ENCODE results near the gene BOK. TPM values are rescaled to one million over a fixed set of nuclear protein-coding genes. Genes with fewer than 3 reads are reported as not detected.

The BOK gene
- total RNA-seq, 6 donors from 2014 or later: 42.9 to 143 (median 61.3) TPM

- Histone ChIP-seq H3K27me3 (no peaks in the 10 kb centered on the region), H3K4me1 (peaks cover 8 to 31% (median 11%) of the 10 kb centered on the region in 4 donors), H3K9me3 (no peaks in the 10 kb centered on the region), H3K36me3 (peaks cover 0 to 2% (median 0%) of the 10 kb centered on the region in 4 donors), H3K4me3 (no peak overlapping the region), H3K27ac (peak overlapping the region in 3 of 4 donors; percentile 72 to 84 (median 79))
- ATAC-seq (ENCODE audit: low FRiP score in 2 of 2): no peak
- no peak for DNase-seq
- WGBS, 2 donors: 77 to 80% methylated on average over 5 of the region's 5 CpGs
- TF ChIP-seq POLR2A (IDR thresholded peaks at IDR 0.05): no peak
- TF ChIP-seq CTCF (IDR thresholded peaks at IDR 0.05): no peak
- TF ChIP-seq EP300 (IDR thresholded peaks at IDR 0.05): no peak
- TF ChIP-seq POLR2AphosphoS5 (IDR thresholded peaks at IDR 0.05): no peak
Measured at GRCh38 chr2:241618296-241618805, 59.8 kb downstream of the BOK start.

- ATAC-seq (ENCODE audit: low FRiP score in 2 of 2): no peak
- H3K27ac ChIP-seq: peak overlapping the region in 2 of 4 donors; percentile 79 to 84
- 91 to 92% methylated on average over 11 of the region's 11 CpGs for WGBS, 2 donors
- H3K4me3 ChIP-seq: no peak overlapping the region
- TF ChIP-seq CTCF (IDR thresholded peaks at IDR 0.05) (no peak), EP300 (IDR thresholded peaks at IDR 0.05) (no peak), POLR2AphosphoS5 (IDR thresholded peaks at IDR 0.05) (no peak), POLR2A (IDR thresholded peaks at IDR 0.05) (no peak)
- H3K36me3 ChIP-seq: peaks cover 0 to 2% (median 0%) of the 10 kb centered on the region in 4 donors
- H3K4me1 ChIP-seq: peaks cover 8 to 31% (median 10%) of the 10 kb centered on the region in 4 donors
- H3K27me3 ChIP-seq: no peaks in the 10 kb centered on the region
- no peaks in the 10 kb centered on the region for H3K9me3 ChIP-seq
- DNase-seq: no peak
Measured at GRCh38 chr2:241618829-241619228, 60.3 kb downstream of the BOK start.

- H3K36me3 ChIP-seq: peaks cover 0 to 2% (median 0%) of the 10 kb centered on the region in 4 donors
- H3K27me3 ChIP-seq: no peaks in the 10 kb centered on the region
- DNase-seq (no peak), ATAC-seq (ENCODE audit: low FRiP score in 2 of 2) (no peak)
- TF ChIP-seq CTCF (IDR thresholded peaks at IDR 0.05): no peak
- no peak for TF ChIP-seq POLR2A (IDR thresholded peaks at IDR 0.05)
- TF ChIP-seq POLR2AphosphoS5 (IDR thresholded peaks at IDR 0.05): no peak
- H3K4me3 ChIP-seq: no peak overlapping the region
- H3K4me1 ChIP-seq: peaks cover 8 to 31% (median 10%) of the 10 kb centered on the region in 4 donors
- H3K27ac ChIP-seq: no peak overlapping the region
- 87 to 88% methylated on average over 10 to 19 of the region's 20 CpGs for WGBS, 2 donors
- no peaks in the 10 kb centered on the region for H3K9me3 ChIP-seq
Measured at GRCh38 chr2:241619597-241620418, 61.3 kb downstream of the BOK start.

GRCh38 chr2:241620419-241620769 is 61.8 kb downstream of the BOK start:
- Histone ChIP-seq H3K4me3 (no peak overlapping the region), H3K36me3 (peaks cover 0 to 2% (median 0%) of the 10 kb centered on the region in 4 donors), H3K27me3 (no peaks in the 10 kb centered on the region), H3K27ac (no peak overlapping the region), H3K4me1 (peaks cover 8 to 29% (median 10%) of the 10 kb centered on the region in 4 donors), H3K9me3 (no peaks in the 10 kb centered on the region)
- DNase-seq (no peak), ATAC-seq (ENCODE audit: low FRiP score in 2 of 2) (no peak)
- WGBS, 2 donors: 86% methylated on average over 6 of the region's 6 CpGs
- TF ChIP-seq POLR2AphosphoS5 (IDR thresholded peaks at IDR 0.05) (no peak), POLR2A (IDR thresholded peaks at IDR 0.05) (no peak), EP300 (IDR thresholded peaks at IDR 0.05) (no peak), CTCF (IDR thresholded peaks at IDR 0.05) (no peak)

Small RNA genes within 50 kb of the gene (small RNA-seq; reads per million reads assigned to genes)
- gene RNA5SP122: 0 reads per million in 4 donors

Other genes with a start within 250 kb of the BOK start
- gene HDLBP, start 243.1 kb upstream of the BOK start, total RNA-seq: 100 to 1,000 TPM; 339 to 691 (median 487) TPM
- 100 to 1,000 TPM; 213 to 322 (median 252) TPM for gene SEPTIN2, start 242.8 kb upstream of the BOK start, total RNA-seq
- 10 to 100 TPM; 33.4 to 96.4 (median 42.2) TPM for gene FARP2, start 202.5 kb upstream of the BOK start, total RNA-seq
- 100 to 1,000 TPM in 5 of 6 donors, 10 to 100 TPM in 1; 97.3 to 351 (median 134) TPM for gene STK25, start 50.2 kb upstream of the BOK start, total RNA-seq
- 10 to 100 TPM; 36.6 to 85.9 (median 48.1) TPM for gene THAP4, start 78.4 kb downstream of the BOK start, total RNA-seq
- 100 to 1,000 TPM in 1 of 6 donors, 10 to 100 TPM in 5; 53.1 to 213 (median 68.1) TPM for gene ATG4B, start 78.9 kb downstream of the BOK start, total RNA-seq
- 10 to 100 TPM; 10.2 to 43.0 (median 19.6) TPM for gene DTYMK, start 128.1 kb downstream of the BOK start, total RNA-seq
- 100 to 1,000 TPM in 1 of 6 donors, 10 to 100 TPM in 5; 20.2 to 181 (median 41.5) TPM for gene ING5, start 143.3 kb downstream of the BOK start, total RNA-seq
- gene D2HGDH, start 175.9 kb downstream of the BOK start, total RNA-seq: 100 to 1,000 TPM in 1 of 6 donors, 10 to 100 TPM in 5; 12.5 to 155 (median 35.8) TPM
- 1 to 10 TPM in 1 of 6 donors, under 1 TPM in 2, not detected in 3; 0.59 to 2.1 (median 0.91) TPM for gene GAL3ST2, start 218.1 kb downstream of the BOK start, total RNA-seq